ENCODE measurements around the gene DNMT3B.
"Not testable (repeated sequence)": the region's sequence is repeated elsewhere in the genome, so short reads cannot be mapped to it uniquely, and the experiment has no call there.

Gene DNMT3B

DNA sequence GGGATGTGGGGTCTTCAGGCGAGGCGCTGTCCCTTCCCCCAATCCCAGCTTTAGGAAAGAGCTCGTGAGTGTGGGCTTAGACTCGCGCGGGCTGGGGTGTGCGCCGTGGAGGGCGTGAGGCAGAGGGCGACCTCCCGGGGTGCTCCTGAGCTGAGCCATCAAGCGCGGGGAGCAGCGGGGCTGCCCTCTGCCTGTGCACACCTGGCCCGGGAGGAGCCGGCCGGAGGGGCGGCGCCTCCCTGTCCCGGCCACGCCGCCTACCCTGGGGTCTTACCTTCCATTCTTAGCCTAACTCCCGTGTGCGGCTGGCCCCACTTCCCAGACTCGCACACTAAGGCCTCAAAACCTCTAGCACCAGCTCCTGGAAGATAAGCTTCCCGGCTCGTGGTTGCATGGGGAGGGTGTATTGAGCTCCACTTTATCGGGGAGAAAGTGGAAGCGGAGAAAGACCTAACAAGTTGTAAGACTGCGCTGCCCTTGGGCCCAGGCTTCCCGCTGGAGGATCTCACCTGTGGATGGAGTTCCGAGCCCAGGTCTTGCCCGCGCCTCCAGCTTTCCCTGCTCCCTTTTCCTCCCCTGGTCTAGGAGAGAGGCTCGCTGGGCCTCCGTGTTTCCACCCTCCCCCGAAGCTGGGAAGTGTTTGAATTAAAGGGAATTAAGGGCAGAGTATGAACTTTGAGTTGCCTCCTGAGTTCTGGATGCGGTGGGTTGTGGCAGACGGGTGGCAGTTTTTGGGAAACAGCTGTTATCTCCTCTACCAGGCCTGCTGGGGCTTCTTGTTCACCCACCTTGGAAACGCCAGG lies 1.2 kb downstream of the DNMT3B start:
- DNase-seq = no peak

DNA sequence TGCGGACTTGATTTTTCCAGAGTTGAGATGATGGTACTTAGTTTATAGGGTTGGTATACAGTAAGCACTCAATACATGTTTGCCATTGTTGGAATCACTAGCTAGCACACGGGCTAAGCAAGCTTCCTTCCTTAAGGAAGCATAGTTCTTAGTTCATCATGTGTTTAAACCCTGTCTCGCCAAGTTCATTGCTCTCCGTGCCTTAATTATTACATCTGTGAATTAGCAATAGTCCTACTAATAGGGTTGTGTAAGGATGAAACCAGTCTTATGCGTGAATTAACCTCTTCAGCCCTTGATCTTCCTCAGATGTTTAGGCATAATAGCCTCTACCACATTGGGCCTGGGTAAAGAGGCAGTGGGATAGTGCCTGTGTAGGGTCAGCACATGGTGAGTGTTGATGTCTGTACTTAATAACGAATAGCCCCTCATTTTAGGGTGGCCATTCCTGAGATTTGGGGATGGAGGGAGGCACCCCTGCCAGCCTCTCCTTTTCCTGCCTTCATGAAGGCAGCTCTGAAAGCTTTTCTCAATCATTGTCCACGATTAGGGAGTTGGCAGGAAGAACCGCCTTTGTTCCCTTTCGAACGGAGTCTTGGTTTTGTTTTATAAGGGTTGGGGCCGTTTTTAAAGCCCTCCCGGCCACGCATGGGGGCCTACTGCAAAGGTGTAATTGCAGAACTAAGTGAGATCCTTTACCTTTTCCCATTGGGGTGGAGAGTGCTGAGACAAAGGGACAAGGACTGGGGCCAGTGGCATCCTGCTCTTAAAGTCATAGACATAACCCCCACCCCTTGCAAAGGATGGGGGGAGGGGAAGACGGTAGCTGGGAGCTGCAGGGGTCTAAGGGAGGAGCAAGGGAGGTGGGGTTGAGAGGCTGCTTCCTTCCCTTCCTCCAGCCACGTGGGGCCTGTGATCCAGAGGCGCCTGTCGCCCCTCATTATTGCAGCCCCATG lies 2.1 kb downstream of the DNMT3B start:
- DNase-seq = no peak

DNA sequence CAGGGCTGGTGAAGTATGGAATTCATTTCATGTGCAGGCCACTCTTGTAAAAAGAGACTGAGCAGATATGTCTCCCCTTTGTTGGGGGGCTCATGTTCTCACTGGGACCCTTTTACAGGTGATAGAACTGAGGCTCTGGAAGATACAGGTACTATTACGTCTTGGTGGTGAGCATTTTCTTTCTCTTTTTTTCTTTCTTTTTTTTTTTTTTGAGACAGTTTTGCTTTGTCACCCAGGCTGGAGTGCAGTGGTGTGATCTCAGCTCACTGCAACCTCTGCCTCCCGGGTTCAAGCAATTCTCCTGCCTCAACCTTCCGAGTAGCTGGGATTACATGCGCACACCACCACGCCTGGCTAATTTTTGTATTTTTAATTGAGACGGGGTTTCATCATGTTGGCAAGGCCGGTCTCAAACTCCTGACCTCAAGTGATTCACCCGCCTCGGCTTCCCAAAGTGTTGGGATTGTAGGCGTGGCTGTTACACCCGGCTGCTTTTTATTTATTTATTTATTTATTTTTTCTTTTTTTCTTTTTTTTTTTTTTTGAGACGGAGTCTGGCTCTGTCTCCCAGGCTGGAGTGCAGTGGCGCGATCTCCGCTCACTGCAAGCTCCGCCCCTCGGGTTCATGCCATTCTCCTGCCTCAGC lies 3.2 kb downstream of the DNMT3B start:
- DNase-seq = not testable (repeated sequence)

DNA sequence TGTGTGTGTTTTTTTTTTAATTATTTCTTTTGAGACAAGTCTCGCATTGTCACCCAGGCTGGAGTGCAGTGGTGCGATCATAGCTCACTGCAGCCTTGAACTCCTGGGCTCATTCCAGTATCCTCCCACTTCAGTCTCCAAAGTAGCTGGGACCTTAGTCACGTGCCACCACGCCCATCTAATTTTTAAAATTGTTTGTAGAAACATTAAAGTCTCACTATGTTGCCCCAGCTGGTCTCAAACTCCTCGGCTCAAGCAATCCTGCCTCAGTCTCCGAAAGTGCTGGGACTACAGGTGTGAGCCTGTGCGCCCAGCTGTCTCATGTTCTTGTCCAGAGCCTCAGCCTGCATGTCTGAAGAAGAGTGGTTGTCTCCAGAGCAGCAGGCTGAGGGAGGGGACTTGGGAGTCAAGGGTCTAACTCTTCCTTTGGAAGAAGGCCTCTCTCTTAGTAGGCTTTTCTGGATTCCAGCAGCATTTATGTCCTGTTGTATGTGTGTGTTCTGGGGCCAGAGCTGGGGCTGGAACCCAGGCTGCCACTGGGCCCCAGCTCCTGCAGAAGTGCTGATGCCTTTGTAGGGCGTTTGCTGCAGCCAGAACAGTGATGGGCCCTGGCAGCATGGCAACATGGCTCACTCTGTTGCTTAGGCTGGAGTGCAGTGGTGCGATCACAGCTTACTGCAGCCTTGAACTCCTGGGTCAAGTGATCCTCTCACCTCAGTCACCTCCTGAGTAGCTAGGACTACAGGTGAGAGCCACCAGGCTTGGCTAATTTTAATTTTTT lies 5.4 kb downstream of the DNMT3B start:
- DNase-seq = no peak

DNA sequence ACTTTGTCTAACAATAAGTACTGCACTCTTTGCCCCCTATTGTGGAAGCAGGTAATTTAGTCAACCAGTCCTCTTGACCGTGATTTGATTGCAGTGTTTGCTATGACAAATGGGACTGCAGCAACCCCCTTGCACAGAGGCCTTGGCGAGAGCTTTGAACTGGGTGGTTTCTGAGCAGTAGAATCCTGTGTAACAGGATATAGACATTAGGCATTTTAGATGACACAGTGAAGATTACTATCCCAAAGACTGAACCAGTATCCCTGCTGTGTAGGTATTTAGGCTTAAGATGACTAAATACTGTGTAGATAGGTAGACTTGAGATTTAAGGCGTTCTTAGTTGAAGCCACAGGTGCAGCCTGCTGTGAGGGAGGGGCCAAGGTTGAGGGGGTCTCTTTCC lies 9.9 kb downstream of the DNMT3B start:
- DNase-seq = no peak

DNA sequence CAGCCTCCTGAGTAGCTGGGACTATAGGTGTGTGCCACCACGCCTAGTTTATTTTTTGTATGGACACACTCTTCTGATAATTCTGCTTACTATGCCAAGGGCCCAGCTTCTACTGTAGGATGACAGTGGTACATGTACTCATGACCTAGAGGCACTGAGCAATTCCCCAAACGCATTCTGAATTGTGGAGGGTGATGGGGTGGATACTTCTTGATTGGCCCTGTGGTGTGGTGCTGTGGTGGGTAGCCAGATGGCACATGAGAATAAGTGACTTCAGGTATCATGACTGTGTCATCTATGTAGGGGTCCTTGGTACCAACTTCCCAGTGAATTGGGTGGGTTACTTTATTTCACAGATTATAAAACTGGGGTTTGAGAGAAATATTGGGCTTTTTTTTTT lies 11.0 kb downstream of the DNMT3B start:
- DNase-seq = no peak

DNA sequence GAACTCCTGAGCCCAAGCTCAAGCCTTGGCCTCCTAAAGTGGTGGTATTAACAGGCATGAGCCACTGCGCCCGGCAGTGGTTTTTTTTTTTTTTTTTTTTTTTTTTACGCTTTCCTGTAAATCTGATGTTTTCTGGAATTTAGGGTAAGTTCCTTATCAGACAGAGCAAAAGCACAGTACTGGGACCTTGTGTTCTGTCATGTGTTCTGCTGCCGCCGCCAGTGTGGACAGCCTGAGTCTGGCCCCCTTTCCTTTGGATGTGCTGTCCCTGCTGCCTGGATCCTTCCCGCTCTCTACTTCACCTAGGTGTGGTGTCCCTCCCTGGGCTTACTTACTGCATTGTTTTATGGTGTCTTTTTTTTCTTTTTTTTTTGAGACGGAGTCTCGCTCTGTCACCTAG lies 11.7 kb downstream of the DNMT3B start:
- DNase-seq = no peak

DNA sequence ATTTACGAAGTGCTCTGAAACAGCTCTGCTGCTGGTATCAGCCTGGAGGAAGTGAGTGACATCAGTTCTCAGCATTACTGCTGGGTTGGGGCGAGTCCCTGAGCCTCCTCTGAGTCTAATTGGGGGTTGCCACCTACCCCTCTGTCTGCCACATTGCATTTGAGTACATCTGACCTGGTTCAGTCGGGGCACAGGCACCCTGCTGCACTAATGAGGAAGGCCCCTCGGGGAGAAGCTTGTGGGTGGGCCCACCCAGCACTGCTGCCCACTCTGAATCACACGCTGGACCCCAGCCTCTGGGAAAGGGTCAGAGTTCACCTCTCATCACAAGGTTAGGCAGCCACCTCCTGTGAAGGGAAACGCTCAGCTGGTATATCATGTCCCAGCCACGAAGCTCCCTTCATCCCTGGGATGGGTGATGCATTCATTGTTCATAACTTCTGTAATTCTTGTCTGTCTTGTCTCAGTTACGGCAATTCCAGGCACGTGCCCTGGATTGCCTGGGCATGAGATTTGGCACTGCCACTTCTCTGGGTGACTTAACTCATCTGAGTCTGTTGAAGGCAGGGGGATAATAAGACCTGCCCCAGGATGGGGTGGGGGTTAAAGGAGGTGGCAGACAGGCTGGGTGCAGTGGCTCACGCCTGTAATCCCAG lies 13.3 kb downstream of the DNMT3B start:
- DNase-seq = no peak

DNA sequence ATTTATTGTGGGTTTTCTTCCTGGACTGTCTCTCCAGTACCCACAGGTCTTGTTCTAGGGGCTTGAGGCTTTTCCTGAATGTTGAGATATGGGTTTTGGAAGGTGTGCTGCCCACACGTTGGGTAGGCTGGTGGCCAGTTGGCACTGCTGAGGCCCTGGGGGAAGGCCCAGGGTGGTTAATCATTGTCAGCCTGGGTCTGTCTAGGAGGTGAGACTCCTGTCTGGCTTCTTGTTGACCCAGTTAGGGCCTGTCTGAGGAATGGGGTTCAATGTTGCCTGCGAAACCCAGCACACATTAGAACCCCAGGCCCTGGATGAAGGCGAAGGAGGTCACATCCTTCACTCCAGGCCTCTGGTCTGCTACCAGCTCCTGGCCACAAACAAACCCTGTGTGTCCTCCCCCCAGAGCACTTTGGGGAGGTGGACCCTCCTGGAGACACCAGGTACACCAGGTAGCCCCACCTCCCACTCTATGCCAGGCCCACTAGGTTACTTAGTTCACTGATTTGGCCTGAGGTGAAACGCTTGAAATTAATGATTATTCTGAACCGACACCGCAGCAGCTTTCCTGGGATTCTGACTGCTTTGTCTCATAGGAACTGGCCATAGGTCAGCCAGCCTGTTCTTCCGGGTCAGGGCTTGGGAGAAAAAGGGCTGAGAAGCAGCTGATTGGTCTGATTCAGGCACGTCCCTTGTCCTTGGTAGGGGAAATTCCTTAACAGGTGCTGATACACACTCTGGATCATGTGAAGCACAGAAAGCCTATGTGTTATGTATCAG lies 15.2 kb downstream of the DNMT3B start:
- no peak for DNase-seq

DNA sequence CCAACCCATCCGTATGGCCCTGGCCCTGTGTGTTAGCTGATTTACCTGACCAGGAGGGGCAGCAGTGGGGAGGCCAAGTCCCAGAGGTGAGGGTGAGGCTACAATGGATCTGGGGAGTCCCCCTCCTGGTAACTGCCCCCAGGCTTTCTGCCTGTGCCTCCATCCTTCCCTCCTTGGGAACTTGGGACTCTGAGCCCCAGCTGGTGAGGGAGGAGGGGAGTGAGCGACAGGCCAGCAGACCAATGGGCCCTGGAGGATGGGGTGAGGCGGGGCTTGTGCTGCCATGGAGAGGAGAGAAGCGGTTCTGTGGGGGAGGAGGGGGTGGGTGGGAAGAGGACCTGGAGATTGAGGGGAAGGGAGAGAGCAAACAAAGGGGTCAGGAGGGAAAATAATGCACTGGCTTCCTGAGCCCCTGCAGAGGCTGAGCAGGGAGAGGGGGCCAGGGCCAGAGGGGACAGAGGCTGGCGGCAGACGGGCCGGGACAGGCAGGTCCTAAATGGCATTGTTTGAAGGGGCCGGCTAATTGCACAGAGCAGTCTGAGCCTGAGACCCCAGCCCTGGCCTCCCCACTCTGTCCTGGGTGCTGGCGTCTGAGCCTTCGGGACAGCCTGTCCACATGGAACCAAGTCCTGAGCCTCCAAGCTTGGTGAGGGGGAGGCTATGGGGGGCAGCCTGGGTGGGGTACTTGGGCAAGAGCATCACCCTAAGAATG lies 17.5 kb downstream of the DNMT3B start:
- no peak for DNase-seq

DNA sequence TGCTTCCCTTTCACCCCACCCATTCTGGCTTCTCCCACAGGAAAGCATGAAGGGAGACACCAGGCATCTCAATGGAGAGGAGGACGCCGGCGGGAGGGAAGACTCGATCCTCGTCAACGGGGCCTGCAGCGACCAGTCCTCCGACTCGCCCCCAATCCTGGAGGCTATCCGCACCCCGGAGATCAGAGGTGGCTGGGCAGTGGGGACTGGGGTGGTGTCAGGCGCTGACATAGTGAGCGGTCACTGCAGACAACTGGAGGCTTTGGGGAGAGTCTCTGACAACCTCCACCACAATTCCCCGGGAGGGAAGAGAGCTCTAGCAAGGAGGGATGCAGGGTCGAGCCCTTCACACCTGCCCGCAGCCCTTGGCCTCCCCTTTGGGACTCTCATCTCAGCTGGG lies 18.1 kb downstream of the DNMT3B start:
- DNase-seq = no peak

DNA sequence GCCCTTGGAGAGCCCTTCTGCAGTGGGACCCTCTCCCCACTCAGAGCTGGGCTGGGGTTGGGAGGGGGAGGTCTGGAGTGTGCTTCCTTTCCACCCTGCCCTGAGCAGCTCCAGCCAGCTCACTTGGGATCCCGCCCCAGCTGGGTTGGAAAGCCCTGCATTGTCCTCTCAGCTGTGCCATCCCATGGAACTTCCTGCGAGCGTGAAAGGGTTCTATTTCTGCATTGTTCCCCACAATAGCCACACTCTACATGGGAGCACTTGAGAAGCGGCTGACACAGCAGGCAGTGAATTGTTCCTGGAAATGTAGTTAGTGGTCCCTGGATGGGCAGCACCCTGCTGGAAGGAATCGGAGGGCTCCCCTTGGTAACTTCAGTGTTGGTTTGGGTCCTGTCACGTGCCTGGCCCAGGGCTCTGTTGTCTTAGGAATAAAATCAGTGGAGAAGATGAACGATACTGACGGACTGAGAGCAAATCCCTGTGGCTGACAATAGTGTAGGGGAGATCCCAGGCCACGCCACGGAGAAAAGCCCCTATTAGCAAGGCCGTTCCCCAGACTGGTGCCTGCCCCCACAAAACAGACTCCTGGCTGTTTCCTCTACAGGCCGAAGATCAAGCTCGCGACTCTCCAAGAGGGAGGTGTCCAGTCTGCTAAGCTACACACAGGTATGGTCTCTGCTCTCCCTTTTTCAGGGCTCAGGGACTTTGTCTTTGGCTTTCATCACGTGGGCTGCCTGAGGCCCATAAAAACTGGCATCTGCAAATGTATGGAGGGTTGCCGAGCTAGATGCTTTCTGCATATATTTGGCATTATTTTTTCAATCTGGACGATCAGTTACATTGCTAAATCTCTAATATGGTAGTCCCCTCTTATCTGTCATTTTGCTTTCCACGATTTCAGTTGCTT lies 18.8 kb downstream of the DNMT3B start:
- no peak for DNase-seq

DNA sequence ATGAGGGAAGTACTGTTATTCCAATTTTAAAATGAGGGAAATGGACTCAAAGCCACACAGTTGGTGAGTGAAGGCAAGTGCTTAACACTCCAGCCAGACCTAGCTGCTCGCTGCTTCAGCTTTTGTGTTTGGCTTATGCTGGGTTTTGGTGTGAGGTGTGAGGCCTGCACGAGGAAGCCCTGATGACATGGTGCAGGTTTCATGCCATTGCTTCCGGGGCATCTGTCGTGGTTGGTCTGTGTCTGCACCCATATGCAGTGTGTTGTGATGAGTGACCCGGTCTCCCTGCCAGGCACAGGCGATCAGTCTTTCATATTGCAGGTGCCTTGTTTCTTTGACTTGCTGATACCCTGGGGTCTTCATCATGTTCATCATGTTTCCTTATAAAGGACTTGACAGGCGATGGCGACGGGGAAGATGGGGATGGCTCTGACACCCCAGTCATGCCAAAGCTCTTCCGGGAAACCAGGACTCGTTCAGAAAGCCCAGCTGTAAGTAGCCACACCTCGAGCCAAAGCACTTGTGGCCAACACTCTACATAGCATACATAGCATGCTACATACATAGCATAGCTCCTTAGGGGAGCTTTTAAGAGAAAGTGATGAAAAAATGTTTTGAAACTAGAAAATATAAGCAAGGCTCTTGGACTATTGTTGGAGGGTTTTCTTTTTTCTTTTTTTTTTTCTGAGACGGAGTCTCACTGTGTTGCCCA lies 22.3 kb downstream of the DNMT3B start:
- DNase-seq = no peak

DNA sequence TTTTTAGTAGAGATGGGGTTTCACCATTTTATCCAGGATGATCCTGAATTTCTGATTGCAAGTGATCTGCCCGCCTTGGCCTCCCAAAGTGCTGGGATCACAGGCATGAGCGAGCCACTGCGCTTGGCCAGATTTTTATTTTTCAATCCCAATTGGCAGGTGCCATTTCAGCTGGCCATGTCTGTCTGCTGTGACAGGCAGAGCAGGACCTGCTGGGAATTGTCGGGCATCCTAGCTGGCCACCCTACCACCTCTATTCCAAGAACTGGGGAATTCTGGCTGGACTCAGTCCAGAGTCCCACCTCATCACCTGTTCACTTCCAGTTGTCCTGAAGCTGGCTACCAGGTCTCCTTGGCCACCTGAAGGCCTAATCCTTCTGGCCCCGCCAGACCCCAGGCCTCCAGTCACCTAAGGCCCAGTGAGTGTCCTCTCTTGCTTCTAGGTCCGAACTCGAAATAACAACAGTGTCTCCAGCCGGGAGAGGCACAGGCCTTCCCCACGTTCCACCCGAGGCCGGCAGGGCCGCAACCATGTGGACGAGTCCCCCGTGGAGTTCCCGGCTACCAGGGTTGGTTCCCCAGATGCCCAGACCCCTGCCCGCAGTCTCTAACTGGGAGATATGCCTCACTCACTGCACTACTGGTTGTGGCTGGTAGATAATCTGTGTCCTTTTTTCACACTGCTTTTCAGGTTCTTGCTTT lies 24.0 kb downstream of the DNMT3B start:
- no peak for DNase-seq

DNA sequence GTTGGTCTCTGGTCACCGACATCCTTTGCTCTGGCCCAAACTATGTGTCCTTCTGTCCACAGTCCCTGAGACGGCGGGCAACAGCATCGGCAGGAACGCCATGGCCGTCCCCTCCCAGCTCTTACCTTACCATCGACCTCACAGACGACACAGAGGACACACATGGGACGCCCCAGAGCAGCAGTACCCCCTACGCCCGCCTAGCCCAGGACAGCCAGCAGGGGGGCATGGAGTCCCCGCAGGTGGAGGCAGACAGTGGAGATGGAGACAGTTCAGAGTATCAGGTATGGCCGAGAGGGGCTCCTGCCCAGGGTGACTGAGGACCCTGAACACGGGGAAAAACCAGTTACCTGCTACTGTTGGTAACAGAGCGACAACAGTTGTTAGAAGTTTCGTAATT lies 25.0 kb downstream of the DNMT3B start:
- DNase-seq = no peak

DNA sequence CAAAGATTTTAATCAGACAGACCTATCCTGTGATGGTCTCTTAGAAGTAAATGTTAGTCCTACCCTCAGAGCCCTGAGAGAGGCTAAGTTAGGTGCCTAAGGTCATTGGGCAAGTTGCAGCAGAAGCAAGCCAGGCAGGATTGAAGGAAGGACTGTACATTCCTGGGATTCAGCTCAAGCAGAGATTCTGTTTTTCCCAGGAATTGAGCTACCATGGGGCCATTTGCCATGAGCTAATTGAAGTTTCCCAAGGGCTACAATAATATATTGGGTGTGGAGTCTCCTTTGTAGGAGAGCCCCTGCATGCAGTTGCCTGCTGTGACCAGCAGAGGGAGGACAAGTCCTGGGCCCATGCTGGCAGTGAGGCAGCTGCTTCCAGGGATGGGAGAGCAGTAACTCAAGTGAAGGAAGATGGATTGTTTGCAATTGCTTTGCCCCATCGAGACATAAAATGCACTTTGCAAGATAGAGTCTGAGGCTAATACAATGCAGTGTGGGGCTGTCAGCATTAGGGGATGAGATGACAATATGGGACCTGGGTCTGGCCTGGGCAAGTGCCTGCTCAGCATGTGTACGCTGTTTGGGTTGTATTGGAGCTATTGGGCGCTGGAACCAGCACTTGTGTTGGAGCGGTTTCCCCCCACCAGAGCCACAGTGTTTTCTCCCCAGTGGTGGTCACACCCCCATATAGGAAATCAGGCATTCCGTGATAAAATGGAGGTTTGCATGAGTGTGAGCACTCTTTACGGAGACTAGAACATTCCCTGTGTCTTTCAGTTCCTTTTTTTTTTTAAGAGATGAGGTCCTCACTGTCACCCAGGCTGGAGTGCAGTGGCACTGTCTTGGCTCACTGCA lies 27.9 kb downstream of the DNMT3B start:
- DNase-seq = peak; percentile 62

DNA sequence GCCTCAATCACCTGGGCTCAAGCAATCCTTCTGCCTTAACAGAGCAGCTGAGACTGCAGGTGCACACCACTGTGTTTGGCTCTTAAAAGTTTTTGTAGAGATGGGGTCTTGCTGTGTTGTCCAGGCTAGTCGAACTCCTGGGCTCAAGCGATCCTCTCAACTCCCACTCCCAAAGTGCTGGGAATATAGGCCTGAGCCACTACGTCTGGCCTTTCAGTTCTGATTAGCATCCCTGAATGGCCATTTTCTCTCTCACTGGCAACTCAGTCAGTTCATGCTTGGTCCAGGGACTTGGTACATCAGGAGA lies 28.5 kb downstream of the DNMT3B start:
- DNase-seq = no peak
